Thymus (tissue), 11 donors: Measurements from ENCODE around the gene MMP28. TPM values are rescaled to one million over a fixed set of nuclear protein-coding genes. Genes with fewer than 3 reads are reported as not detected.

ENCODE experiments used
- DNase-seq, 9 donors: peaks; one replicate each; pipeline ENCODE4 v3.0.0-alpha.2; 2013; ENCODE audit warnings: low spot score in 9 of 9, low read depth in 6 of 9, missing footprints in 1 of 9
- H3K27ac ChIP-seq, 2 donors: one replicate each; pipeline ENCODE4 v1.5.1; 2013; ENCODE audit warnings: control low read depth in 1 of 2, low read depth in 1 of 2, low read length in 1 of 2, mild to moderate bottlenecking in 1 of 2, moderate library complexity in 1 of 2
- H3K27me3 ChIP-seq, 2 donors: one replicate each; pipeline ENCODE4 v1.5.1; 2013; ENCODE audit warnings: low read length in 1 of 2; ENCODE audit not compliant: control insufficient read depth in 2 of 2, insufficient read depth in 1 of 2
- H3K36me3 ChIP-seq, 2 donors: one replicate each; pipeline ENCODE4 v1.5.1; 2013; ENCODE audit warnings: low read length in 1 of 2, mild to moderate bottlenecking in 1 of 2, moderate library complexity in 1 of 2; ENCODE audit not compliant: control insufficient read depth in 2 of 2, insufficient read depth in 2 of 2
- H3K4me1 ChIP-seq, 2 donors: one replicate each; pipeline ENCODE4 v1.5.1; 2013; ENCODE audit warnings: low read length in 2 of 2; ENCODE audit not compliant: control insufficient read depth in 2 of 2, insufficient read depth in 2 of 2
- H3K4me3 ChIP-seq, 2 donors: one replicate each; pipeline ENCODE4 v1.5.1; 2013; ENCODE audit warnings: low read length in 2 of 2, control low read depth in 1 of 2, mild to moderate bottlenecking in 1 of 2
- H3K9me3 ChIP-seq, 2 donors: one replicate each; pipeline ENCODE4 v1.5.1; 2013; ENCODE audit warnings: low read length in 1 of 2, mild to moderate bottlenecking in 1 of 2; ENCODE audit not compliant: control insufficient read depth in 2 of 2, insufficient read depth in 1 of 2
- WGBS: extraction: QIAGEN DNeasy Blood & Tissue Kit; methylation state at CpG from one replicate; pipeline ENCODE4 v1.1.7; 2013; 5-methylcytosine and 5-hydroxymethylcytosine counted together
- polyA plus RNA-seq: library from polyadenylated mRNA; stranded (reverse); fragments of 200-250 nt; gene quantifications from one replicate; pipeline ENCODE4 v1.2.3, GENCODE V29; 2013
- total RNA-seq: library from RNA; stranded (reverse); fragments of 120-200 nt; gene quantifications from one replicate; pipeline ENCODE4 v1.2.4, GENCODE V29; 2013
- donor health status: healthy.

MMP28 gene
- total and polyA plus RNA-seq, 2 donors, result 1.1 to 4.7 TPM

GRCh38 chr17:35804658-35805192, 9.3 kb upstream of the MMP28 start:
- H3K4me3 ChIP-seq, result no peak overlapping the region
- 45% methylated on average over 1 of the region's 1 CpG for WGBS
- no peaks in the 10 kb centered on the region for H3K36me3 ChIP-seq
- H3K9me3 ChIP-seq, result peaks cover 0 to 3% of the 10 kb centered on the region in 2 donors
- H3K27ac ChIP-seq, result no peak overlapping the region
- H3K27me3 ChIP-seq, result no peaks in the 10 kb centered on the region
- peak; percentile 49 to 89 (median 65) for DNase-seq
- H3K4me1 ChIP-seq, result peaks cover 22 to 30% of the 10 kb centered on the region in 2 donors

DNA sequence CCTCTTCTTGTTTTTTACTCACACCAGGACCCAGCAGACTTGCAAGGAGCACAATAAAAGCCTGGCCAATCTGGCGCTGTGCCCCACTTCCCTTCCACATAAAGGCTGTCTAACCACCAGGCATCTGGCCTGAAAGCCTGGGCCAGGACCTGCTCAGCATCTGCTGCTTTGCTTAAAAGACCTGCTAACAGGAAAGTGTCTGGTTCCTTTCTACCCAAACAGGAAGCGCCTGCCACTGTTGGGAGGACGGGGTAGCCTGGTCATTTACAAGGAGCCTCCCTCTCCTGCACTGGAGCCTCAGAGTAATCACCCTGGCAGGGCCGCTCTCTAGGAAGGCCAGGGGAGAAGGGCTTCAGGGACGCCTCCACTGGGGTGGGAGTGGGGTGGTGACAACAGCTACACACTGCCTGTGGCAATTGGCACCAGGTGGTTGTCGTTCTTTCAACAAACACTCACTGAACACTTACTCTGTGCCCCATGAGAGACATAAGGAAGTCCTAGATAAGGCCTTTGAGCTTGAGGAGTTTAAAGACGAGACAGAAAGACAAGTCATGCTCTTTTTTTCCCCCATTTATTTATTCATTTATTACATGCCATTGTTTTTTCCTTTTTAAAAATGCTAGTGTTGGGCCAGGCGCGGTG, 6.3 kb upstream of the MMP28 start:
- Histone ChIP-seq H3K4me1 (peaks cover 13 to 19% of the 10 kb centered on the region in 2 donors), H3K36me3 (no peaks in the 10 kb centered on the region), H3K4me3 (no peak overlapping the region), H3K9me3 (no peaks in the 10 kb centered on the region), H3K27me3 (peaks cover 3 to 16% of the 10 kb centered on the region in 2 donors), H3K27ac (peak overlapping the region; percentile 83 to 86)
- peak in 6 of 9 donors; percentile 23 to 77 (median 42) for DNase-seq
- 26% methylated on average over 9 of the region's 9 CpGs for WGBS

- Histone ChIP-seq H3K4me1 (peaks cover 13 to 17% of the 10 kb centered on the region in 2 donors), H3K4me3 (no peak overlapping the region), H3K27ac (no peak overlapping the region), H3K9me3 (no peaks in the 10 kb centered on the region), H3K36me3 (no peaks in the 10 kb centered on the region), H3K27me3 (peaks cover 11 to 34% of the 10 kb centered on the region in 2 donors)
- DNase-seq, result no peak
Measured at GRCh38 chr17:35799942-35800341, 4.5 kb upstream of the MMP28 start.

GRCh38 chr17:35797918-35798317, 2.5 kb upstream of the MMP28 start:
- Histone ChIP-seq H3K9me3 (no peaks in the 10 kb centered on the region), H3K27ac (no peak overlapping the region), H3K4me3 (no peak overlapping the region), H3K4me1 (peaks cover 14 to 19% of the 10 kb centered on the region in 2 donors), H3K27me3 (peaks cover 28 to 54% of the 10 kb centered on the region in 2 donors), H3K36me3 (no peaks in the 10 kb centered on the region)
- DNase-seq, result no peak
- WGBS, result 96% methylated on average over 5 of the region's 5 CpGs

DNA sequence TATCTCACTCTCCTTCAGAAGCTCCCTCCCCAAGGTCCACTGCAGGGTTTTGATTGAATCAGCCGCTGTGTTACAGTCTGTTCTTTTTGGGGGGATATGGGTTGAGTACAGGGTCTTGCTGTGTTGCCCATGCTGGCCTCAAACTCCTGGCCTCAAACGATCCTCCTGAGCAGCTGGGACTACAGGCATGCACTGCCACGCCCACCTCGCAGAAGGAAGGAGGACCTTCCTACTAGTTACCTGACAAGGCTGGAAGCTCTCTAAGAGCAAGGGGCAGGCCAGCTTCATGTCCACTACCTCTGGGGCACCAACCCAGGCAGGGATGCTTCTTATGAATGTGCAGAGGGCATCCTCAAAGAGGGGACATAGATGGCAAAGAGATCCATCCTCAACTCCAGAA, 1.9 kb upstream of the MMP28 start:
- no peak for DNase-seq
- WGBS, result 85% methylated on average over 4 of the region's 4 CpGs
- no peaks in the 10 kb centered on the region for H3K9me3 ChIP-seq
- peaks cover 28 to 54% of the 10 kb centered on the region in 2 donors for H3K27me3 ChIP-seq
- H3K4me1 ChIP-seq, result peaks cover 14 to 19% of the 10 kb centered on the region in 2 donors
- no peak overlapping the region for H3K4me3 ChIP-seq
- H3K27ac ChIP-seq, result no peak overlapping the region
- no peaks in the 10 kb centered on the region for H3K36me3 ChIP-seq

GRCh38 chr17:35796942-35797341, 1.5 kb upstream of the MMP28 start:
- no peak for DNase-seq

DNA sequence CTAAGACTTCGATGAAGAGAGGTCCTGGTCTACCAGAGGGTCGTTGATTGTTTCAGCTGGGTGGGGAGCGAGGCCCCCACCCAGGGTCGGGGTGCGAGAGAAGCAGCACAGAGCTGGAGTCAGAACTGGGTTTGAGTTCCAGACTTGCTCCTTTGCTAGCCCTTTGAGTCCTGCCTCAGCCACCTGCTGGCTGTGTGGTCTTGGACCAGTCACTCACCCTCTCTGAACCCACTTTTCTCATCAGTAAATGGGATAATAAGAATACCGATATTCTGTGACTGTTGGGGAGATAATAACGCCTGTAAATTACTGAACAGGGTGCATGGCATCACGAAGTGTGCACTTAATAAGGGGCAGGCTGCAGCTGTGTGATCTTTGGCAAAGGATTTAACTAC, 427 bp upstream of the MMP28 start:
- H3K27ac ChIP-seq, result no peak overlapping the region
- DNase-seq, result no peak
- peaks cover 31 to 63% of the 10 kb centered on the region in 2 donors for H3K27me3 ChIP-seq
- H3K36me3 ChIP-seq, result no peaks in the 10 kb centered on the region
- peak overlapping the region in 1 of 2 donors; percentile 46 for H3K4me3 ChIP-seq
- peaks cover 7 to 8% of the 10 kb centered on the region in 2 donors for H3K4me1 ChIP-seq
- 46% methylated on average over 8 of the region's 8 CpGs for WGBS
- no peaks in the 10 kb centered on the region for H3K9me3 ChIP-seq

More at GRCh38 chr17:35796942-35797341, 1.5 kb upstream of the MMP28 start:
- H3K27ac ChIP-seq, result no peak overlapping the region
- H3K9me3 ChIP-seq, result no peaks in the 10 kb centered on the region
- no peak overlapping the region for H3K4me3 ChIP-seq
- WGBS, result 98% methylated on average over 1 of the region's 1 CpG
- H3K27me3 ChIP-seq, result peaks cover 31 to 58% of the 10 kb centered on the region in 2 donors
- H3K4me1 ChIP-seq, result peaks cover 14 to 17% of the 10 kb centered on the region in 2 donors
- H3K36me3 ChIP-seq, result no peaks in the 10 kb centered on the region

GRCh38 chr17:35793257-35793656, 2.2 kb downstream of the MMP28 start:
- no peak for DNase-seq
- Histone ChIP-seq H3K4me3 (no peak overlapping the region), H3K27ac (no peak overlapping the region), H3K4me1 (peaks cover 7 to 8% of the 10 kb centered on the region in 2 donors), H3K27me3 (peaks cover 31 to 65% of the 10 kb centered on the region in 2 donors), H3K36me3 (no peaks in the 10 kb centered on the region), H3K9me3 (no peaks in the 10 kb centered on the region)
- 94% methylated on average over 3 of the region's 3 CpGs for WGBS

GRCh38 chr17:35791681-35792350, 3.6 kb downstream of the MMP28 start:
- DNase-seq, result no peak
- no peaks in the 10 kb centered on the region for H3K36me3 ChIP-seq
- no peaks in the 10 kb centered on the region for H3K9me3 ChIP-seq
- H3K4me3 ChIP-seq, result no peak overlapping the region
- H3K27me3 ChIP-seq, result peaks cover 30 to 51% of the 10 kb centered on the region in 2 donors
- peaks cover 7 to 8% of the 10 kb centered on the region in 2 donors for H3K4me1 ChIP-seq
- WGBS, result 92% methylated on average over 9 of the region's 9 CpGs
- no peak overlapping the region for H3K27ac ChIP-seq
